BLaER1 (cell line): ENCODE data around the gene HTR2B.

Experiments used
- H3K27ac ChIP-seq: shearing (Covaris generic); formaldehyde crosslinking; 2 replicates; pipeline ENCODE4 v1.8.1; 2022
- H3K27me3 ChIP-seq: shearing (Covaris generic); formaldehyde crosslinking; 2 replicates; pipeline ENCODE4 v1.8.1; 2022
- H3K36me3 ChIP-seq: shearing (Covaris generic); formaldehyde crosslinking; 2 replicates; pipeline ENCODE4 v1.8.1; 2022
- H3K4me1 ChIP-seq: shearing (Covaris generic); formaldehyde crosslinking; 2 replicates; pipeline ENCODE4 v1.8.1; 2022
- H3K4me2 ChIP-seq: shearing (Covaris generic); formaldehyde crosslinking; 2 replicates; pipeline ENCODE4 v1.8.1; 2022
- H3K4me3 ChIP-seq: shearing (Covaris generic); formaldehyde crosslinking; 2 replicates; pipeline ENCODE4 v1.8.1; 2022
- H3K9ac ChIP-seq: shearing (Covaris generic); formaldehyde crosslinking; 2 replicates; pipeline ENCODE4 v1.8.1; 2022
- H3K9me3 ChIP-seq: shearing (Covaris generic); formaldehyde crosslinking; 2 replicates; pipeline ENCODE4 v1.8.1; 2022
- H4K20me1 ChIP-seq: shearing (Covaris generic); formaldehyde crosslinking; 2 replicates; pipeline ENCODE4 v1.8.1; 2022
- Cebpa-rat ChIP-seq: shearing (Covaris generic); IDR thresholded peaks from 2 replicates; pipeline ENCODE4 v1.8.1; 2022

The HTR2B gene

DNA sequence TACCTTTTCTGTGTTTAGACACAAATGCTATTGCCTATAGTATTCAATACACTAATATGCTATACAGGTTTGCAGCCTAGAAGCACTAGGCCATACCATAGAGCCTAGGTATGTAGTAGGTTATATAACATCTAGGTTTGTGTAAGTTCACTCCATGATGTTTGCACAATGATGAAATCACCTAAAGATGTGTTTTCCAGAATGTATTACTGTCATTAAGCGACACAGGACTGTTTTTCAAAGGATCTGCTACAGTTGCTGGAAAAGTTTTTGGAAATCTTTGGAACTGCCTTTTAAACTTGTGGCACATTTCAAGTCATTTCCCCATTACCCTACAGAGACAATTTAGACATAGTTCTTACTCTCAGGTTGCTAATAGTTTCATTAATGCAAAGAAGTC, 58.9 kb downstream of the HTR2B start:
- H3K9me3 ChIP-seq, result no peaks in the 10 kb centered on the region
- no peak overlapping the region for H3K4me3 ChIP-seq
- no peak for TF ChIP-seq Cebpa-rat
- peaks cover 89% of the 10 kb centered on the region for H3K36me3 ChIP-seq
- H4K20me1 ChIP-seq, result peaks cover 13% of the 10 kb centered on the region
- H3K27me3 ChIP-seq, result no peaks in the 10 kb centered on the region
- H3K27ac ChIP-seq, result no peak overlapping the region
- H3K4me2 ChIP-seq, result no peak overlapping the region
- no peaks in the 10 kb centered on the region for H3K4me1 ChIP-seq
- H3K9ac ChIP-seq, result no peak overlapping the region

DNA sequence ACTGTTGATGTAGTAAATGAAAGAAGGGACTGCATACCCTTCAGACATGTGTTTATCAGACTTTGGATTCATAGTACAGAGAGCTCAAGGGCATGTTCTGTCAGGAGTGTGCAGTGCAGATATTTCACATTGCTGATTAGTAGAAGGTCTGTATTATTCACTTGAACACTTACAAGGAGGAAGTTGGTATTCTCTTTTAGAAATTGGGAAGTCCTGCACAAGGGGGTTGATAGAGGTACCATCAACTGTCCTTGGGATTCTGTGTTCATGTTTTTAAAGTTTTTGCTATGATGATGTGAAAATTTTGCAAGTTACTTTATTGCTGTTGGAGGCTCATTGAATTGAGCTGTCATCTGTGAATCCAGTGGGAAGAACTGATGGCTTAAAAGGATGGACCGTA, 61.5 kb downstream of the HTR2B start:
- no peaks in the 10 kb centered on the region for H3K9me3 ChIP-seq
- H3K4me3 ChIP-seq, result no peak overlapping the region
- H3K27ac ChIP-seq, result no peak overlapping the region
- peaks cover 17% of the 10 kb centered on the region for H3K4me1 ChIP-seq
- peaks cover 70% of the 10 kb centered on the region for H3K36me3 ChIP-seq
- H3K9ac ChIP-seq, result no peak overlapping the region
- TF ChIP-seq Cebpa-rat, result no peak
- peaks cover 39% of the 10 kb centered on the region for H4K20me1 ChIP-seq
- H3K4me2 ChIP-seq, result no peak overlapping the region
- no peaks in the 10 kb centered on the region for H3K27me3 ChIP-seq

DNA sequence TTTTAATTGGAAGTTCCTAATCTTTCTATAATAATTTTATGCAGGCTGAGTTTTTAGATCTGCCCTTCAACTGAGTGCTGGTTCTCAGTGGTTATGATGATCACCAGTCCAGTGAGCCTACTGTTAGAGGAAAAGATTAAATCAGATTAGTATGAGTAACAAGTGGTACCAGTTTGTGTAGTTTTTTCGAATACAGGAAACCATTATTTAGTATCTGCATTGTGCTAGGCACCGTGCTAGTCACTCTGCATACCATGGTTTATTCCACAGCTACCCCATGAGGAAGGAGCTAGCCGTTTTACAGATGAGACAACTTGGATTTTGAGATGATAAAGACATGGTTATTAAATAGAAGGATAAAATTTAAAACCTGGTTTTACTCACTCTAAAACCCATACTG, 62.1 kb downstream of the HTR2B start:
- no peaks in the 10 kb centered on the region for H3K27me3 ChIP-seq
- H4K20me1 ChIP-seq, result peaks cover 45% of the 10 kb centered on the region
- H3K4me1 ChIP-seq, result peaks cover 23% of the 10 kb centered on the region
- no peak for TF ChIP-seq Cebpa-rat
- H3K27ac ChIP-seq, result no peak overlapping the region
- no peaks in the 10 kb centered on the region for H3K9me3 ChIP-seq
- H3K9ac ChIP-seq, result no peak overlapping the region
- H3K4me2 ChIP-seq, result no peak overlapping the region
- no peak overlapping the region for H3K4me3 ChIP-seq
- peaks cover 64% of the 10 kb centered on the region for H3K36me3 ChIP-seq

GRCh38 chr2:231059756-231060155, 65.1 kb downstream of the HTR2B start:
- Histone ChIP-seq H3K4me1 (peaks cover 26% of the 10 kb centered on the region), H3K27ac (no peak overlapping the region), H4K20me1 (peaks cover 54% of the 10 kb centered on the region), H3K36me3 (peaks cover 34% of the 10 kb centered on the region), H3K27me3 (no peaks in the 10 kb centered on the region), H3K4me2 (no peak overlapping the region), H3K9ac (no peak overlapping the region), H3K4me3 (no peak overlapping the region), H3K9me3 (no peaks in the 10 kb centered on the region)
- no peak for TF ChIP-seq Cebpa-rat

- Histone ChIP-seq H3K9ac (peak overlapping the region; percentile 22), H3K4me1 (peaks cover 26% of the 10 kb centered on the region), H4K20me1 (peaks cover 50% of the 10 kb centered on the region), H3K27me3 (no peaks in the 10 kb centered on the region), H3K27ac (no peak overlapping the region), H3K4me3 (no peak overlapping the region), H3K4me2 (peak overlapping the region; percentile 95), H3K36me3 (peaks cover 26% of the 10 kb centered on the region), H3K9me3 (no peaks in the 10 kb centered on the region)
- TF ChIP-seq Cebpa-rat, result no peak
These were observed 65.9 kb downstream of the HTR2B start for GRCh38 chr2:231058761-231059550.
